GM18517 (cell line): ENCODE measurements around the gene SLC3A2.
"Not testable (repeated sequence)": the region's sequence is repeated elsewhere in the genome, so short reads cannot be mapped to it uniquely, and the experiment has no call there.

ENCODE experiments used
- ATAC-seq: cut with Tn5 transposase; IDR thresholded peaks from one replicate; pipeline ENCODE4 v1.9.1; 2021; ENCODE audit warnings: mild to moderate bottlenecking, moderate library complexity; ENCODE audit not compliant: unreplicated experiment

SLC3A2 gene

DNA sequence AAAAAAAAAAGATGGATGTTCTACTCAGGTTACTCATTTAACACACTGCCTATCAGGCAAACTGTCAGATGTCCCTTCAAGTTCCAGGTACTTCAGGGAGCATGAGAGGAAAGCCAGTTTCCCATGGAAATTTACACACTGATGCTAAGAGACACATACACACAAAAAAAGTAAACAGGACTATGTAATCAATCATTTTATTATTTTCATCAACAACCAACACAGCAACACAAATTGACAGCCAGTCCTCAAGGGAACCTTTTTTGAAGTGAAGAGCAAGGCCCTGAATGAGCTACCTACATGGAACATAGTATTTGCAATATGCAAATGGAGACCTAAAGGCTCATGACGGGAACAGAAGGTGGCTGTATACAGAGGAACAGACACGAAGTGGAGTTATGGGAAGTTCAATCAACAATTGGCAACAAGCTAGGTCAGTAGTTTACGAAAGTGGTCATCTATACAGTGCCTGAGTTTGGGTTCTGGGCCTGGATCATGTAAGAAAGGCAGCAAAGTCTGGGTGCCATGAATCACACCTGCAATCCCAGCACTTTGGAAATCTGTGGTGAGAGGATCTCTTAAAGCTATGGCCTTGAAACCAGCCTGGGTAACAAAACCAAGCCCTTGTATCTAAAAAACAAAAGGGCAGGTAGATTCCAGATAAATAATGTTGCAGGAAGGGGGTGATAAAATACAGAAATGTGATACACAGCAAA, 28.7 kb upstream of the SLC3A2 start:
- no peak for ATAC-seq

DNA sequence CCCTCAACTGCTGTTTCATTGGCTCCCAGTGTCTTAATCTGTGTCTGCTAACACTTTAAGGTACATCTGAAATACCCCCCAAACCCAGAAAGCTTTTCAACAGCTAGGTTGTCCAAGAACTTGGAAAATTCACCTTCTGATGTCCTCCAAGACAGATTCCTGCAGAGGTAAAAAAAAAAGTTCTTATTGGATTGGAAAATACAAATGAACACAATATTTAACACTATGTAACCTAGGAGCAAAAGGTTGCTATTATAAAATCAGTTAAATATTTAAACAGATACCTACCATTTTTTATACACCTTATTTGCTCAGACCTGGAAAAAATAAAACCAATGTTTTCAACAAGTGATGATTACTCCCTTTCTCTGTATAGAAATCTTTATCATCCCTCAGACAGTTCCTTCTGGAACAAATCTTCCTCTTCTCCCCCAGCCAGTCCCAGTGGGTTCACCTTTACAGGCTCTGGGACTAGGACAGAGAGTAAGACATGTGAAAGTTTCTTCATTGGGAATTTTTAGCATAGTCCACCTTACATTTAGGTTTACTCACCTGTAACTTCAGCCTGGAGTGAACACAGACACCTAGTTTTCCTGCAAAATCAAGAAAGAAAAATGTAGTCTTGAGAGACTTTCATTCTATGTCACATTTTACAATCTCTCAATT, 28.0 kb upstream of the SLC3A2 start:
- no peak for ATAC-seq

DNA sequence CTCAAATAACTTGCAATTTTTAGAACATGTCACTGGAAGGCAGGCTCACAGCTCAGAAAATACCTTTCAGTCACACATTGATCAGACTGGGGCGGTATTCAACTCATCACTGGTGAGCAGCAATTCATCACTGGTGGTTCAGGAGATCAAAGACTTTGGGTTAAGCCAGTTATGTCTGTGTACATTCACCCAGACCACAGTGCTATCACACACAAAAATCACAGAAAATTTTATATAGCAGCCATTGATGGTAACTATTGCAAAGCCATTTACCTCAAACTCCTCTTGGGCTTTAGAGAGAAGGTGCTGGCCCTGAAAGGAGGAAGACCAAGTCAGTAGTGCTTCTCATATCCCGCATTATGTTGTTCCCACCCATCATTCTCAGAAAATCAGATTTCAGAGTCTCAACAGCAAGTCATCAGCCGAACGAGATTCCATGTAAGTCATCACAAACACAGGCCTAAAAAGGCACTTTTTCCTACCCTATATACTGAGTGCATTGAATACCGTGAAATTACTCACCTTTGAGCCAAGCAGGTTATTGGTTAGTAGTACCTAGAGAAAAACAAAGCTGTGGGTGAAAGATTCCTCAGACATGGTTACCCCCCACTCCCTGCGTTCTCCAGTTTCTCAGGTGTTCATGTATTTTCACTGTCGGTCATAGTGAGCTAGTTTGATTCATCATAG, 27.3 kb upstream of the SLC3A2 start:
- no peak for ATAC-seq

DNA sequence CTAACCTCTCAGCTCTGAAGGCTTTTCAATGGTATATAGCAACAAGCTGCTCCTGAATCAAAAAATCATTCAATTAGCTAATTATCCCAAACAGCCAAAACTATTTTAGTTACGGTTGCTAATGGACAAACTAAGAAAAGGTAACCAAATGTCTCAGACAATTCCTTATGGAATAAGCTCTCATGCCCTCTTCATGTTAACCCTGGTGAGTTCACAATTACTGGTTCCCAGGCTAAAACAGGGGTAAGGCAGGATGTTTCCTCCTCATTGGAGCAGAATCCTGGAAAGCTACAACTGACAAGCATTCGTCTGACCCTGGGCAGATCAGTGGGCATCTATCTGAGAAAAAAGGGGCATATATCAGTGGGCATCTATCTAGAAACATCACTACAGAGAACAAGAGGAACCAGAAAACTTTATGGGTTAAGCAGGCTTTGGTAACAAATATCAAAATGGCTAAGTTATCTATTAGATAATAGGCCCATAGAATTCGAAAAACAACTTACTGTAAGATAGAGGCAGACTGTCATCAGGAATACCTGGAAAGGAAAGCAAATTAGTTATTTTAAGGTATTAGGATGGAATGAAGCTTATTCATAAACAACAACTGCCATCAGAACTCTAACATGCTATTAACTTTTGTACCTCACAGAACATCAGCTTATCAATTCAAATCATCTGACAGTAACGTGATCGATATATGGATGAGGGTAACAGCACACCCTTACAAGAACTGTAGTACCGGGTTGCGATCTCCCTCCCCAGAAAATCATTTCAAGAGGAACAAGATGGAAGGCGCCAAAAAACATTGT, 26.5 kb upstream of the SLC3A2 start:
- ATAC-seq = no peak

DNA sequence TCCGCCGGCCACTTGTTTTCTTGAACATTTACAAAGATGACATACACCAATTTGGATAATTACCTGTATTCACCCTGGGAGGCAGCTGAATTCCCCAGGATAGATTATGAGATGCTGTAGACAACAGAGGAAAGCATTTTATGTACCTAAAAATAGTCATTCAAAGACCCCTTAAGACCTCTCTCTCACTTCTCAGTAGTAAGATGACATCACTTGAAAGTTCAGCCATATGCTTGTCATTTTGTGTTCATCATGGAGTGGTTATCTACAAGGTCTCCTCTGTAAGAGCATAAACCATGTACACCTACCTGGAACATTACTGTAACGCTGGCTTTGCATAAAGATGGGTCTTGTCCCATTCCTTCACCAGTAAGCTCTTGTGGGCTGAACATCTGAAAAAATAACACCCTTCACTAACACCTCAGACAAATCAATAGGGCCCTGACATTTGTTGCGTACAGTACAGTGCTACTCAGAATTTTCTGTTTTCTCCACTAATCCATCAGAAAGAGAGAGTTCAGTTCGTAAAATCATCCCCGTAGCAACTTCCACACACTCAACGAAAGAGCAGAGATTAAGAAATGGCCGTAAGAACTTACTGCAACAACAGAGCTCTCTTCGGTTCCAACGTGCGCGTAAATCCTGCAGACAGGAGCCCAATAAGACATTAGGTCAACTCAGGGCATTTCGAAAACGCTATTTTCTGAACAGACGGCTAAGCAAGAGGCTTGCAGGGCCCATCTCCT, 25.7 kb upstream of the SLC3A2 start:
- ATAC-seq = no peak

DNA sequence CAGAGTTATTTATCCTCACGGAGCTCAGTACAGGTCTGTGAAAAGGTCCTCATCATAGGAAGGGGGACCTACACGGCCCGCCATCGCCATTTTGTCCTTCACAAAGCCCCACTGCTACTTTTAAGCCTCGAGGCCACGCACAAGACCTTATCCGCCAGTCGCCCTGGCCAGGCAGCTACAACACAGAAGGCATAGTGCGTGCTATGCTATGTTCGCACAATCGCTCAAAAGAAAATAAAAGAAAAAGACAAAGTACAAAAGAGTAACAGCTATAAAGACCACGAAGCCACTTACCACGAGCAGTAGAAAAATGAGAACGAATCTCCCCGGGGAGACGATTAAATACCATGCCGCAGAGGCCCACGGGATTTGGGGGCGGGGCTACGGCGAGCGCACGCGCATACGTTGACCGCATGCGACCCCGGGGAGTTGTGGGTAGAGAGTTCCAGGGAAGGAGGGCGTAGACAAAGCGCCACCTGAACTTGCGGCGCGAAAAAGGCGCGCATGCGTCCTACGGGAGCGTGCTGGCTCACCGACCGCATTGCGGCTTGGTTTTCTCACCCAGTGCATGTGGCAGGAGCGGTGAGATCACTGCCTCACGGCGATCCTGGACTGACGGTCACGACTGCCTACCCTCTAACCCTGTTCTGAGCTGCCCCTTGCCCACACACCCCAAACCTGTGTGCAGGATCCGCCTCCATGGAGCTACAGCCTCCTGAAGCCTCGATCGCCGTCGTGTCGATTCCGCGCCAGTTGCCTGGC, 24.9 kb upstream of the SLC3A2 start:
- peak; percentile 85 for ATAC-seq

DNA sequence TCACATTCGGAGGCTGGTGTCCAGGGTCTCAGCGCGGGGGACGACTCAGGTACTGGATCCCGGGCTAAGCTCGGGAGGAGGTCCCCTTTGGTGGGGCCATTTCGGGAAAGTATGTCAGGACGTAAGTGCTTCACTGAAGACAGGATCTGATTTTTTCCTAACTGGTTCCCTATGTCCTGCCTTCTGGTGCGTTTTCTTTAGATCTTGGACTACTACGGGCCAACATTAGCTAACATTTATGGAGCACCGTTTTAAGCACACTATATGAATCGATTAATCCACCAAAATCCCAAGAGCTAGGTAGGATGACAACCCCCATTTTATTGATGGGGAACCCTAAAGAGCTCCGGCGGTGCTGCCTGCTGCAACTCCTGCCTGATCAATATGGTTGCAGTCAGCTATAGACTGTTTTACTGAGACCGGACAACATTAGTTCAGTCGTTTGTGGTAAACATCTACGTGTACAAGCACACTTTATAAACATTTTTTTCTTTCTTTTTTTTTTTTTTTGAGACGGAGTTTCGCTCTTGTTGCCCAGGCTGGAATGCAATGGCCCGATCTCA, 24.3 kb upstream of the SLC3A2 start:
- ATAC-seq = no peak

DNA sequence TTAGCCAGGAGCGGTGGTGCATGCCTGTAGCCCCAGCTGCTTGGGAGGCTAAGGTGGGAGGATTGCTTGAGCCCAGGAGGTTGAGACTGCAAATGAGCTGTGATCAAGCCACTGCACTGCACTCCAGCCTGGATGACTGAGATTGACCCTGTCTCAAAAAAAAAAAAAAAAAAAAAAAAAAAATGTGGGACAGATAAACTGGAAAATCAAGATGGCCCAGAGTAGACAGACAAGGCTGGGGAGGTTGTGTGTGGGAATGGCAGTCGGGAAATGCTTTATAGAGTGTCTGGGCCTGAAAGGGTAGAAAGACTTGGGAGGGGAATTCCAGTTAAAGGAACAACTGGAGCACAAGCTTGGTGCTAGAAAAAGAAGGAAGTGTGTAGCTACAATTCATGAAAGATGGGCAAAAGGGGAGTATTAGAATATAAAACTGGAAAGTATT, 23.1 kb upstream of the SLC3A2 start:
- no peak for ATAC-seq

DNA sequence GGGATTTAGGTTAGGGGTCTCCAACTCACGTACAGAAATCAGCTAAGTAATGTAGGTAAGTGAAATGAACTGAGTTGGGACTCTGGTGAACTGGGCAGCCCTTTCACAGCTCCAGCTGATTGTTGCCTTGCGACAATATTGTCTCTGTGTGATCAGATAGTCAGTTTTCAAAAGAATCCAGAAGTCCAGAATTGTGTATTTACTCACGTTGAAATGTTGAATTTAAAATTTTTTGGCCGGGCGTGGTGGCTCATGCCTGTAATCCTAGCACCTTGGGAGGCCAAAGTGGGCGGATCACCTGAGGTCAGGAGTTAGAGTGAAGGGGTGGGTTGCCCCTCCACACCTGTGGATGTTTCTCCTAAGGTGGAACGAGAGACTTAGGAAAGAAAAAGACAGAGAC, 22.5 kb upstream of the SLC3A2 start:
- no peak for ATAC-seq

DNA sequence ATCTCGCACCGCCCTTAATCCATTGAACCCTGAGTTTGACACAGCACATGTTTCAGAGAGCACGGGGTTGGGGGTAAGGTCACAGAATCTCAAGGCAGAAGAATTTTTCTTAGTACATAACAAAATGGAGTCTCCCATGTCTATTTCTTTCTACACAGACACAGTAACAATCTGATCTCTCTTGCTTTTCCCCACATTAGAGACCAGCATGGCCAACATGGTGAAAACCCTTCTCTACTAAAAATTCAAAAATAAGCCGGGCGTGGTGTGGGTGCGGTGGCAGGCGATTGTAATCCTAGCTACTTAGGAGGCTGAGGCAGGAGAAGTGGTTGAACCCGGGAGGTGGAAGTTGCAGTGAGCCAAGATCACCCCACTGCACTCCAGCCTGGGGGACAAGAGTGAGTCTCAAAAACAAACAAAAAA, 21.4 kb upstream of the SLC3A2 start:
- not testable (repeated sequence) for ATAC-seq

DNA sequence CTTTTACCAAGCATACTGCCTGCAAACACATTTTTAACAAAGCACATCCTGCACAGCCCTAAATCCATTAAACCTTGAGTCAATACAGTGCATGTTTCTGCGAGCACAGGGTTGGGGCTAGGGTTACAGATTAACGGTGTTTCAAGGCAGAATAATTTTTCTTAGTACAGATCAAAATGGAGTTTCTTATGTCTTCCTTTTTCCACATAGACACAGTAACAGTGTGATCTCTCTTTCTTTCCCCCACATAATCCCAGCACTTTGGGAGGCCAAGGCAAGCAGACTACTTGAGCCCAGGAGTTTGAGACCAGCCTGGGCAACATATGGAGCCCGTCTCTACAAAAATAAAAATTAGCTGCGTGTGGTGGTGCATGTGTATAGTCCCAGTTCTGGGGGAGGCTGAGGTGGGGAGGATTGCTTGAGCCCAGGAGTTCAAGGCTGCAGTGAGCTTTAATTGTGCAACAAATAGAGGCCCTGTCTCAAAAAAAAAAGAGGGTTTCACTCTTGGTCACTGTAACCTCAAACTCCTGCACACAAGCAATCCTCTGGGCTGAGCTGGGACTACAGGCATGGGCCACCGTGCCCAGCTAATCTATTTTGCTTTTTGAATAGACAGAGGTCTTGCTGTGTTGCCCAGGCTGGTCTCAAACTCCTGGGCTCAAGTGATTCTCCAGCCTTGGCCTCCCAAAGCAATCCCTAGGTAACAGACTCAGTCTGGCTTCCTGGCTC, 19.7 kb upstream of the SLC3A2 start:
- no peak for ATAC-seq

DNA sequence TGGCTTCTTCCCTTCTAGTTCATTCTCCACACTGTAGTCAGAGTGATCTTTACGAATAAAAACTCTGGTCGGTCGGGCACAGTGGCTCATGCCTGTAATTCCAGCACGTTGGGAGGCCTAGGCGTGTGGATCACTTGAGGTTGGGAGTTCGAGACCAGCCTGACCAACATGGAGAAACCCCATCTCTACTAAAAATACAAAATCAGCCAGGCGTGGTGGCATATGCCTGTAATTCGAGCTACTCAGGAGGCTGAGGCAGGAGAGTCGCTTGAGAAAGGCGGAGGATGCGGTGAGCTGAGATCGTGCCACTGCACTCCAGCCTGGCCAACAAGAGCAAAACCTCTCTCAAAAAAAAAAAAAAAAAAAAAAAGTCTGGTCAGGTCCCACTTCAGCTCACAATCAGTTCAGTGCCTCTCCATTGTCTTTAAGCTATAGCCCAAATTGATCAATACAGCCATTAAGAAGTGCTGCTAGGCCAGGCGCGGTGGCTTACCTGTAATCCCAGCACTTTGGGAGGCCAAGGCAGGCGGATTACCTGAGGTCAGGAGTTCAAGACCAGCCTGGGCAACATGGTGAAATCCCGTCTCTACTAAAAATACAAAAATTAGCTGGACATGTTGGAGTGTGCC, 19.0 kb upstream of the SLC3A2 start:
- not testable (repeated sequence) for ATAC-seq

DNA sequence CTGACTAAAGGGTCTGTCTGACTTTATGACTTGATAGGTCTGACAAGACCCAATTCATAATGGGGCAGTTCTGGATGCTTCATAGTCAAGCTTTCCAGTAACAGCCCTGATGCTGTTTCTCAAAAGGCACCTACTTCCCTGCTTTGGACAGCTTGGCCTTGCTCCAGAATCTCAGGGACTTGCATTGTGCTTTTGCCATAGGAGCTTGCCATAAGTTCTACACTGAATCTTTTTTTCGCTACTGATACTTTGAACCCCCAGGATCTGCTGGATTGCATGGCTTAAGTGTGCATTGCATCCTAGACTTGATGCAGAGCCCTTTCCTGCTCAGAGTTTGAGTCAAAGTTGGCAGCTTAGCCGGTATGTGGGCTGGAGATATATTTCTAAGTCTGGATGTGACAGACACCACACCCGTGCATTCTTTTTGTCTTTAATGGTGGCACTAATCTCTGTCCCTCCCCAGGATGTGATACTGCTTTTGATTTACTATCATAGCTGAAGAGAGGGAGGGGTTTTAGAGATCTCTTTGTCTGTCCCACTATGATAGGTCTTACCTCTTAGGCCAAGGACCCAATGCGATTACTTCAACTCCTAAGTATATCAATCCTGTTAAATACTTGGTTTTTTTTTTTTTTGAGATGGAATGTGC, 16.9 kb upstream of the SLC3A2 start:
- no peak for ATAC-seq

DNA sequence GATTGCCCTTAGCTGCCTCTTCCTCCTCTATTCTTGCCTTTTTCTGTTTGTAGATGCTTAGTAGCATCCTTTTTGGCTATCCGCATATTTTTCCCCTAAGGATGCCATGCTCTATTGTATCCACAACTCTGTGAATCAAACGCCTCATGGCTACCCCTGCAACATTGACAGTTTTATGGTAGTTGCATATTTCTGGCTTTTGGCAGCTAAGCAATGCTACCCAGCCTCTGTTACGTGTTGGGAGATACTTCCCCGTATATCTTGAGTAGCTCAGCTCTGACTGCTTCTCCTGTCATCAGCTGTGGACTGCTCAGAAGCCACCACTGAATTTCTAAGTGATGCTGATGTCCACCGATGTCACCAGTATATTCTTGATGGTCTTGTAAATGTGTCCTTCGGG, 15.1 kb upstream of the SLC3A2 start:
- no peak for ATAC-seq

DNA sequence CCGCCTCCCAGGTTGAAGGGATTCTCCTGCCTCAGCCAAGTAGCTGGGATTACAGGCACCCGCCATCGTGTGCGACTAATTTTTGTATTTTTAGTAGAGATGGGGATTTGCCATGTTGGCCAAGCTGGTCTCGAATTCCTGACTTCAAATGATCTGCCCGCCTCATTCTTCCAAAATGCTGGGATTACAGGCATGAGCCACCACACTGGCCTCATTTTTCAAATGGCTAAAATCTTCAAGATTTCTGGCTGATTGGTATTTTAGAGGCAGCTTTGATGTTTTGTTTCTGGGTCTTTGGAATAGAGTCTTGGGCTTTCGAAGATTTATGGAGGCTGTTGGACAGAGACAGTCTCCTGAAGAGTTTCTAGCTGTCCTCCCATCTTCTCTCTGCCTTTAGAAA, 5.8 kb upstream of the SLC3A2 start:
- no peak for ATAC-seq

DNA sequence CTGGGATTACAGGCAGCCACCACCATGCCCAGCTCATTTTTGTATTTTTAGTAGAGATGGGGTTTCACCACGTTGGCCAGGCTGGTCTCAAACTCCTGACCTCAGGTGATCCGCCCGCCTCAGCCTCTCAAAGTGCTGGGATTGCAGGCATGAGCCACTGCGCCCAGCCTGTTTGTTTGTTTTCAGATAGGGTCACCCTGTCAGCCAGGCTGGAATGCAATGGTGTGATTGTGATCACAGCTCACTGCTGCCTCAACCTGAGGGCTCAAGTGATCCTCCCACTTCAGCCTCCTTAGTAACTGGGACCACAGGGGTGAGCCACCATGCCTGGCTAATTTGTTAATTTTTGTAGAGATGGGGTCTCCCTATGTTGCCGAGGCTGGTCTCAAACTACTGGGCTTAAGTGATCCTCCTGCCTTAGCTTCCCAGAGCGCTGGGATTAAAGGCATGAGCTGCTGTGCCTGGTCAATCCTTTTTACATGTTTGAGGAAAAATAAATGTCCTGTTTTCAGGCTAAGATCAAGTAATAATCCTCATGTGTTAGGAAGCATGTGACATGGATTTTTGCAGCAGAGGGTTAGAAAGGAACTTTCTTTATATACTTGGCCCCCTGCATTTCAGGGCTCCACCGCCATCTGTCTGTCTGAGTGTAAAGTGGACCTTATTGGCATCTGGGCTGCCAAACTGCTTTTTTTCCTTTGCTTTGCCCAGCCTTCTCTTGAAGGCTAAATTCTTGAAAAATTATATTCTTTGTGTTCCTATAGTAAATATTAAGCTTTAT, 4.8 kb upstream of the SLC3A2 start:
- no peak for ATAC-seq

DNA sequence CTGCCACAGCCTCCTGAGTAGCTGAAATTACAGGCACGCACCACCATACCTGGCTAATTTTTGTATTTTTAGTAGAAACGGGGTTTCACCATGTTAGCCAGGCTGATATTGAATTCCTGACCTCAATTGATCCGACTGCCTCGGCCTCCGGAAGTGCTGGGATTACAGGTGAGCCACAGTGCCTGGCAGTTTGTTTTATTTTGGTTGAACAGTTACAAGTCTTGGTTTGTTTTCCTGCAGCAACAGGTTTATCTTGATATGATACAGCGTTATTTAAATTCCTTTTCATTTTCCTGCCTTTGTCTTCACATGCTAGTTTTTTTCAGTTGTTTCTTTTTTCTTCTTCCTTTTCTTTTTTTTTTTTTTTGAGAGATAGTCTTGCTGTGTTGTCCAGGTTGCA, 4.0 kb upstream of the SLC3A2 start:
- no peak for ATAC-seq
